ENCODE results near the gene RPTOR.

The RPTOR gene

DNA sequence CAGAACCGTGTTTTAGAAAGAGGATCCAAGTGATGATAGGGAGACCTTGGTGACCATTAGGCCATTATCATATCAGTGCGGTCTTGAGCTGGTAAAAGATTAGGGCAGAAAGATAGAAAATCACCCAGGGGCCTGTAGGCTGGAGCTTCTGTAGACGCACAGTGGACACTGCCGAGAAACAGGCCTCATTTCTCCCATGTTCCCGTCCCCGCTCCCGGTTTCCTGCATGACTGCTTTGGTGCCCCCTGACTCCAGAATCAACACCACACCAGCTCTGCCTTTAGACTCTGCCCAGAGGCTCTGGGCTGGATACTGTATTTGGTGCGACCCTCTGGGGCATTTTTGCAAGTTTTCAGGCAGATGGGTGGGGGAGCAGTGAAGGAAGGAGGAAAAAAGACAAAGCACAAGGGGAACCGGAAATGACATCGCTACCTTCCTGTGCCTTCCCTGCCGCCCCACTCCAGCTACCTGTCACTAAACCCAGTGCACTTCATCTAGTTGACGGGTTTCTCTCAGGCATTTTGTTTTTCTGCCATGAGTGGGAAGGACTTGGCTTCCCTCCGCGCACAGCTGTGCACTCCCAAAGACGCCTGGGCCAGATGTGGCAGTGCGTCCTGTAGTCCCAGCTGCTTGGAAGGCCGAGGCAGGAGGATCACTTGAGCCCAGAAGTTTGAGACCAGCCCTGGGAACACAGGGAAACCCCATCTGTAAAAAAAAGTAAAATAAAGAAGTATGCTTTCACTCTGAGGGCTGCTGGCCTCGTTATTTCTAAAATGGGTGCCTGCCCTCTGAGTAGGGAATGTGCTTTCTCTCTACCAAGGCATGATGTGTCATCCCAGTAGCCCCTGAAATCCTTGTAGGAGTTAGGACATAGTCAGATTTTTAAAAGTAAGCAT is 214.1 kb downstream of the RPTOR start:
- Histone ChIP-seq H3K79me2 (ENCODE audit: insufficient read depth, low read length) (0 out of 2 replicates have a peak, but pooled peaks cover 3% of the 10 kb centered on the region), H3K4me1 (ENCODE audit: insufficient read depth, low read length, severe bottlenecking) (peaks cover 68% of the 10 kb centered on the region), H3K27me3 (ENCODE audit: insufficient read depth, low read length) (no peaks in the 10 kb centered on the region), H3K36me3 (ENCODE audit: insufficient read depth, low read length) (peaks cover 82% of the 10 kb centered on the region), H3K9ac (ENCODE audit: low read length) (peak overlapping the region; percentile 66), H3K9me2 (ENCODE audit: low read depth, low read length) (no peaks in the 10 kb centered on the region), H2AFZ (ENCODE audit: low read length) (no peak overlapping the region), H3K4me2 (ENCODE audit: low read length) (peak overlapping the region; percentile 60), H4K20me1 (ENCODE audit: insufficient read depth, low read length) (no peaks in the 10 kb centered on the region), H3K9me3 (ENCODE audit: low read length) (no peaks in the 10 kb centered on the region), H3F3A (ENCODE audit: insufficient read depth, low read length) (no peaks in the 10 kb centered on the region; the same call in 1 of the 2 replicates), H3K4me3 (ENCODE audit: low read depth, low read length, poor library complexity, severe bottlenecking) (peak overlapping the region; percentile 41), H3K27ac (ENCODE audit: low read depth, low read length, poor library complexity, severe bottlenecking) (peak overlapping the region; percentile 97)
- TF ChIP-seq, protein P1, sequence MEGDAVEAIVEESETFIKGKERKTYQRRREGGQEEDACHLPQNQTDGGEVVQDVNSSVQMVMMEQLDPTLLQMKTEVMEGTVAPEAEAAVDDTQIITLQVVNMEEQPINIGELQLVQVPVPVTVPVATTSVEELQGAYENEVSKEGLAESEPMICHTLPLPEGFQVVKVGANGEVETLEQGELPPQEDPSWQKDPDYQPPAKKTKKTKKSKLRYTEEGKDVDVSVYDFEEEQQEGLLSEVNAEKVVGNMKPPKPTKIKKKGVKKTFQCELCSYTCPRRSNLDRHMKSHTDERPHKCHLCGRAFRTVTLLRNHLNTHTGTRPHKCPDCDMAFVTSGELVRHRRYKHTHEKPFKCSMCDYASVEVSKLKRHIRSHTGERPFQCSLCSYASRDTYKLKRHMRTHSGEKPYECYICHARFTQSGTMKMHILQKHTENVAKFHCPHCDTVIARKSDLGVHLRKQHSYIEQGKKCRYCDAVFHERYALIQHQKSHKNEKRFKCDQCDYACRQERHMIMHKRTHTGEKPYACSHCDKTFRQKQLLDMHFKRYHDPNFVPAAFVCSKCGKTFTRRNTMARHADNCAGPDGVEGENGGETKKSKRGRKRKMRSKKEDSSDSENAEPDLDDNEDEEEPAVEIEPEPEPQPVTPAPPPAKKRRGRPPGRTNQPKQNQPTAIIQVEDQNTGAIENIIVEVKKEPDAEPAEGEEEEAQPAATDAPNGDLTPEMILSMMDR (IDR thresholded peaks at IDR 0.05; ENCODE audit: low read length): no peak
- TF ChIP-seq EZH2 (IDR thresholded peaks at IDR 0.05; ENCODE audit: borderline replicate concordance, low read length): no peak

DNA sequence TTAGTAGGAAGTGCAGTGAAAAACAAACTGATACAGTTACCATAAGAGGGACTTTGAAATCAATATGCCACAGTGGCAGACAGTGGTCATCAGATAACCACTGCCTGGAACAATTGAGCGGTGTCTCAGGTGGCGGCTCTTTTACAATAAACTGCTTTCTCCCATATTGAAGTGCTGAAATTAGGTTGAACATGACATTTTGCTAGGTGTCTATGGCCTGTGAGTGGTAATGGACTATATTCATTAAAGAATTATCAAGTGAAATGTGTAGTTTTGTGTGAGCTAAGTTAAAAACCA is 214.7 kb downstream of the RPTOR start:
- TF ChIP-seq, protein P1 (IDR thresholded peaks at IDR 0.05; ENCODE audit: low read length): no peak
- no peak for TF ChIP-seq EZH2 (IDR thresholded peaks at IDR 0.05; ENCODE audit: borderline replicate concordance, low read length)
- Histone ChIP-seq H3K4me3 (ENCODE audit: low read depth, low read length, poor library complexity, severe bottlenecking) (peak overlapping the region; percentile 41), H2AFZ (ENCODE audit: low read length) (no peak overlapping the region), H3K27me3 (ENCODE audit: insufficient read depth, low read length) (no peaks in the 10 kb centered on the region), H3K79me2 (ENCODE audit: insufficient read depth, low read length) (0 out of 2 replicates have a peak, but pooled peaks cover 3% of the 10 kb centered on the region), H3K4me1 (ENCODE audit: insufficient read depth, low read length, severe bottlenecking) (peaks cover 68% of the 10 kb centered on the region), H3K36me3 (ENCODE audit: insufficient read depth, low read length) (peaks cover 77% of the 10 kb centered on the region), H3K27ac (ENCODE audit: low read depth, low read length, poor library complexity, severe bottlenecking) (peak overlapping the region; percentile 97), H3K9ac (ENCODE audit: low read length) (peak overlapping the region; percentile 66), H3F3A (ENCODE audit: insufficient read depth, low read length) (no peaks in the 10 kb centered on the region; the same call in 1 of the 2 replicates), H3K9me2 (ENCODE audit: low read depth, low read length) (no peaks in the 10 kb centered on the region), H4K20me1 (ENCODE audit: insufficient read depth, low read length) (no peaks in the 10 kb centered on the region), H3K9me3 (ENCODE audit: low read length) (no peaks in the 10 kb centered on the region), H3K4me2 (ENCODE audit: low read length) (peak overlapping the region; percentile 60)

DNA sequence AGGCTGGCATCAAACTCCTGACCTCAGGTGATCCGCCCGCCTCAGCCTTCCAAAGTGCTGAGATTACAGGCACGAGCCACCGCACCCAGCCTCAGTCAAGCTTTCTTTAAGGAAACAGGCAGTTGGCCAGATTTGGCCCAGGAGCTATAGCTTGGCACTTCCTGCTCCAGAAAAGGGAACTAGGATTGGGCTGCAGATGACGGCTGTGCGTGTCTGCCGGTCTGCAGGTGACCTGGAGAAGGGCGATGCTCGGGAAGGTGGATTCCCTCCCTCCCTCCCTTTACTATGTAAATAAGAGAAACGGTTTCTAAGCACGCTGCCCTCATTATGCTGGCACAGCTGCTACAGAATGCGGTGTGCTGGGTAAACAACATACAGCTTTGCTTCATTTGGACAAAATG is 215.9 kb downstream of the RPTOR start:
- peak overlapping the region; percentile 32 for H3K4me3 ChIP-seq (ENCODE audit: low read depth, low read length, poor library complexity, severe bottlenecking)
- H3K27ac ChIP-seq (ENCODE audit: low read depth, low read length, poor library complexity, severe bottlenecking): peak overlapping the region; percentile 97
- peak overlapping the region; percentile 62; the same call in 1 of the 2 replicates for H3K9ac ChIP-seq (ENCODE audit: low read length)
- peaks cover 71% of the 10 kb centered on the region for H3K36me3 ChIP-seq (ENCODE audit: insufficient read depth, low read length)
- H3K79me2 ChIP-seq (ENCODE audit: insufficient read depth, low read length): 0 out of 2 replicates have a peak, but pooled peaks cover 6% of the 10 kb centered on the region
- H3K27me3 ChIP-seq (ENCODE audit: insufficient read depth, low read length): no peaks in the 10 kb centered on the region
- no peaks in the 10 kb centered on the region for H3K9me2 ChIP-seq (ENCODE audit: low read depth, low read length)
- TF ChIP-seq, protein P1 (IDR thresholded peaks at IDR 0.05; ENCODE audit: low read length): no peak
- no peak for TF ChIP-seq EZH2 (IDR thresholded peaks at IDR 0.05; ENCODE audit: borderline replicate concordance, low read length)
- no peaks in the 10 kb centered on the region for H3K9me3 ChIP-seq (ENCODE audit: low read length)
- H3K4me2 ChIP-seq (ENCODE audit: low read length): peak overlapping the region; percentile 46
- H3F3A ChIP-seq (ENCODE audit: insufficient read depth, low read length): no peaks in the 10 kb centered on the region; the same call in 1 of the 2 replicates
- peaks cover 77% of the 10 kb centered on the region for H3K4me1 ChIP-seq (ENCODE audit: insufficient read depth, low read length, severe bottlenecking)
- H2AFZ ChIP-seq (ENCODE audit: low read length): no peak overlapping the region
- no peaks in the 10 kb centered on the region for H4K20me1 ChIP-seq (ENCODE audit: insufficient read depth, low read length)

Data from OCI-LY1 (cell line).